H1 (cell line): ENCODE results near the gene HK1. TPM values are rescaled to one million over a fixed set of nuclear protein-coding genes. Genes with fewer than 3 reads are reported as not detected.

Experiments used
- ATF2 ChIP-seq: IDR thresholded peaks from 2 replicates; pipeline ENCODE4 v1.6.1; 2012; ENCODE audit warnings: low read length, inconsistent platforms
- CHD7 ChIP-seq: fragments of 300-600 bp; sonication (generic); IDR thresholded peaks from 2 replicates; pipeline ENCODE4 v1.7.1; 2012; ENCODE audit warnings: low read length, moderate library complexity, mild to moderate bottlenecking, inconsistent platforms; ENCODE audit not compliant: insufficient replicate concordance
- MAX ChIP-seq: IDR thresholded peaks from 2 replicates; pipeline ENCODE4 v1.6.1; 2012; ENCODE audit warnings: inconsistent platforms
- YY1 ChIP-seq: IDR thresholded peaks from 2 replicates; pipeline ENCODE4 v1.6.1; 2011; ENCODE audit warnings: low read depth, mild to moderate bottlenecking, low read length
- polyA plus RNA-seq, 7 experiments: library from polyadenylated mRNA; depleted of rRNA in 3 of 7; stranded (reverse) in 5 of 7; unstranded in 2 of 7; fragments of >200 nt in 5 of 7; fragments of 200-250 nt in 2 of 7; gene quantifications; 1 replicate in 5 of 7; 2 replicates in 1 of 7; 4 replicates in 1 of 7; pipeline versions ENCODE4 v1.2.1 to v1.2.3, GENCODE V29; 2011 to 2013; ENCODE audit warnings: missing spikeins in 2 of 7, mixed read lengths in 2 of 7
- total RNA-seq: library from RNA; stranded (reverse); fragmentation: NEBNext Ultra II Directional; extraction: Animal tissue kit (Norgen Biotek cat#: 25700); gene quantifications from 2 replicates; pipeline ENCODE4 v1.2.1, GENCODE V29; 2021

The HK1 gene
- total and polyA plus RNA-seq, 2 of the 8 experiments (the other 6 are each of a cell fraction or from before 2014, with no cell fraction given): 55.8 to 247 TPM

- TF ChIP-seq CHD7 (no peak), MAX (no peak), YY1 (no peak), ATF2 (no peak)
Measured at GRCh38 chr10:69275444-69275843, 2.9 kb upstream of the HK1 start (continued).
